ENCODE data around the gene ERCC4.

DNA sequence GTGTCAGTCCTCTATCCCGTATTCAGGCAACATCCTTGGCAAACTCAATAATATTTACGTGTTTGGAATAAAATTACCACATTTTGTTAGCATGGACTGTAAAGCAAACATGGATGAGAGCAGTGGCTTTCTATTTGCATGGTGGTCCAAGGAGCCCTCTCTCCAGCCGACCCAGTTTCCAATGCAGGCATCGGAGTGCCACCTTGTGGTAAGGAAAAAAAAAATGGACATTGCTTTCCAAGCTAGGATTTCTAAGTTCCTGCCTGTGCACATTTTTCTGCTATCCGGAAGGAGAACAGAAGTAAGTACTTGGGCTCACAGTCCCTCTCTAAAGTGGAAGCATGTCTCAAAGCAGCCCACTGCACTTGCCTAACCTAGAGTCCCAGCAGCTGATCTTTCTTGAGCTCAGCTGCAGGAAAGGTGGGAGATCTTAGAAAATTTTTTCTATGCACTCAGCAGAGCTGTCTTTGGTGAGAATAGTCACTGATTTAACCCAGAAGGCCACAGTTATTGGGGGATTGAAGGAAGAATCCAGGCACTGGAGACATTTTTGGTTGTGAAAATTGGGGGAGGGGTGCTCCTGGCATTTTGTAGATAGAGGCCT, 46.0 kb upstream of the ERCC4 start:
- TF ChIP-seq, protein P1, sequence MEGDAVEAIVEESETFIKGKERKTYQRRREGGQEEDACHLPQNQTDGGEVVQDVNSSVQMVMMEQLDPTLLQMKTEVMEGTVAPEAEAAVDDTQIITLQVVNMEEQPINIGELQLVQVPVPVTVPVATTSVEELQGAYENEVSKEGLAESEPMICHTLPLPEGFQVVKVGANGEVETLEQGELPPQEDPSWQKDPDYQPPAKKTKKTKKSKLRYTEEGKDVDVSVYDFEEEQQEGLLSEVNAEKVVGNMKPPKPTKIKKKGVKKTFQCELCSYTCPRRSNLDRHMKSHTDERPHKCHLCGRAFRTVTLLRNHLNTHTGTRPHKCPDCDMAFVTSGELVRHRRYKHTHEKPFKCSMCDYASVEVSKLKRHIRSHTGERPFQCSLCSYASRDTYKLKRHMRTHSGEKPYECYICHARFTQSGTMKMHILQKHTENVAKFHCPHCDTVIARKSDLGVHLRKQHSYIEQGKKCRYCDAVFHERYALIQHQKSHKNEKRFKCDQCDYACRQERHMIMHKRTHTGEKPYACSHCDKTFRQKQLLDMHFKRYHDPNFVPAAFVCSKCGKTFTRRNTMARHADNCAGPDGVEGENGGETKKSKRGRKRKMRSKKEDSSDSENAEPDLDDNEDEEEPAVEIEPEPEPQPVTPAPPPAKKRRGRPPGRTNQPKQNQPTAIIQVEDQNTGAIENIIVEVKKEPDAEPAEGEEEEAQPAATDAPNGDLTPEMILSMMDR (IDR thresholded peaks at IDR 0.05), result peak; percentile 88
- TF ChIP-seq POLR2AphosphoS5 (IDR thresholded peaks at IDR 0.05; ENCODE audit: low read depth, low read length), result no peak
- TF ChIP-seq, protein P2, sequence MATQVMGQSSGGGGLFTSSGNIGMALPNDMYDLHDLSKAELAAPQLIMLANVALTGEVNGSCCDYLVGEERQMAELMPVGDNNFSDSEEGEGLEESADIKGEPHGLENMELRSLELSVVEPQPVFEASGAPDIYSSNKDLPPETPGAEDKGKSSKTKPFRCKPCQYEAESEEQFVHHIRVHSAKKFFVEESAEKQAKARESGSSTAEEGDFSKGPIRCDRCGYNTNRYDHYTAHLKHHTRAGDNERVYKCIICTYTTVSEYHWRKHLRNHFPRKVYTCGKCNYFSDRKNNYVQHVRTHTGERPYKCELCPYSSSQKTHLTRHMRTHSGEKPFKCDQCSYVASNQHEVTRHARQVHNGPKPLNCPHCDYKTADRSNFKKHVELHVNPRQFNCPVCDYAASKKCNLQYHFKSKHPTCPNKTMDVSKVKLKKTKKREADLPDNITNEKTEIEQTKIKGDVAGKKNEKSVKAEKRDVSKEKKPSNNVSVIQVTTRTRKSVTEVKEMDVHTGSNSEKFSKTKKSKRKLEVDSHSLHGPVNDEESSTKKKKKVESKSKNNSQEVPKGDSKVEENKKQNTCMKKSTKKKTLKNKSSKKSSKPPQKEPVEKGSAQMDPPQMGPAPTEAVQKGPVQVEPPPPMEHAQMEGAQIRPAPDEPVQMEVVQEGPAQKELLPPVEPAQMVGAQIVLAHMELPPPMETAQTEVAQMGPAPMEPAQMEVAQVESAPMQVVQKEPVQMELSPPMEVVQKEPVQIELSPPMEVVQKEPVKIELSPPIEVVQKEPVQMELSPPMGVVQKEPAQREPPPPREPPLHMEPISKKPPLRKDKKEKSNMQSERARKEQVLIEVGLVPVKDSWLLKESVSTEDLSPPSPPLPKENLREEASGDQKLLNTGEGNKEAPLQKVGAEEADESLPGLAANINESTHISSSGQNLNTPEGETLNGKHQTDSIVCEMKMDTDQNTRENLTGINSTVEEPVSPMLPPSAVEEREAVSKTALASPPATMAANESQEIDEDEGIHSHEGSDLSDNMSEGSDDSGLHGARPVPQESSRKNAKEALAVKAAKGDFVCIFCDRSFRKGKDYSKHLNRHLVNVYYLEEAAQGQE (IDR thresholded peaks at IDR 0.05; ENCODE audit: insufficient read depth in 1 of 2, low read depth in 2 of 2, low read length in 1 of 2), result no peak
- no peak for TF ChIP-seq SIN3A (IDR thresholded peaks at IDR 0.05; ENCODE audit: borderline replicate concordance, insufficient read depth, low read depth, low read length)
- no peak for TF ChIP-seq TCF7L2 (IDR thresholded peaks at IDR 0.05; ENCODE audit: low read depth, low read length)

Data from Panc1 (cell line).